ENCODE results near the gene FAM241B. TPM values are rescaled to one million over a fixed set of nuclear protein-coding genes. Genes with fewer than 3 reads are reported as not detected.

Gene FAM241B
- total and polyA plus RNA-seq, 10 of the 15 experiments (the other 5 are each of a cell fraction or from before 2014, with no cell fraction given): 0.09 to 0.99 (median 0.24) TPM

- no peak overlapping the region for H3K9ac ChIP-seq (ENCODE audit: control insufficient read depth, insufficient read depth, low read length)
- no peak overlapping the region for H3K4me3 ChIP-seq
- no peaks in the 10 kb centered on the region for H3K9me3 ChIP-seq (replicated peaks; ENCODE audit: control insufficient read depth, insufficient read depth, low read length)
- no peak for DNase-seq (ENCODE audit: low read depth, low spot score)
- intact Hi-C loops (cut with micrococcal nuclease; ENCODE audit: unreplicated experiment): loop anchor here (5.0 kb wide), 3 partner anchors 103 to 228 kb away; no protein-coding TSS in a partner anchor
- no peaks in the 10 kb centered on the region for H4K20me1 ChIP-seq (ENCODE audit: control insufficient read depth, insufficient read depth)
- ChIA-PET CTCF (interaction anchor here (1.2 to 11.9 kb wide), 3 partner anchors 9 to 280 kb away, joined by 3 to 189 read pairs (median 8); no protein-coding TSS in a partner anchor), SMC1A (ENCODE audit: uncharacterized antibody, unreplicated experiment) (interaction anchor here (1.0 to 7.5 kb wide), 2 partner anchors 25 to 119 kb away, joined by 3 to 66 read pairs; no protein-coding TSS in a partner anchor), POLR2A (interaction anchor here (0.6 kb wide), 1 partner anchor 396 kb away, joined by 4 read pairs; no protein-coding TSS in a partner anchor), RAD21 (ENCODE audit: unreplicated experiment) (interaction anchor here (4.8 kb wide), 1 partner anchor 119 kb away, joined by 59 read pairs; no protein-coding TSS in a partner anchor)
- BruUV-seq (replicated peaks): no TSS peak
- no peak for FAIRE-seq
- ATAC-seq: no peak
- H3K27ac ChIP-seq (ENCODE audit: control insufficient read depth, insufficient read depth): no peak overlapping the region
- in situ Hi-C loops (cut with MboI): loop anchor here (5.0 to 10.0 kb wide), 3 partner anchors 118 to 380 kb away; partner anchors contain the start of gene TACR2
- no peaks in the 10 kb centered on the region for H3K4me1 ChIP-seq (ENCODE audit: control insufficient read depth, insufficient read depth, low read length)
- no peaks in the 10 kb centered on the region for H3K36me3 ChIP-seq (ENCODE audit: control insufficient read depth in 2 of 2, insufficient read depth in 2 of 2, low read length in 1 of 2)
- H3K79me2 ChIP-seq (ENCODE audit: control insufficient read depth, insufficient read depth, low read length): no peaks in the 10 kb centered on the region
- H3K4me2 ChIP-seq (ENCODE audit: control insufficient read depth, insufficient read depth): no peak overlapping the region
- H2AFZ ChIP-seq (ENCODE audit: control insufficient read depth, low read depth, low read length): no peak overlapping the region
- H3K27me3 ChIP-seq (replicated peaks in 1 of 2; ENCODE audit: control insufficient read depth in 2 of 2, insufficient read depth in 2 of 2, low read length in 1 of 2): no peaks in the 10 kb centered on the region; a peak in 1 of 4 replicates
- WGBS (ENCODE audit: insufficient coverage, insufficient replicate concordance, low lambda C conversion rate, missing lambda C conversion rate): 28% methylated on average over 9 of the region's 9 CpGs
- TF ChIP-seq DPF2 (IDR thresholded peaks at IDR 0.05): no peak
- TF ChIP-seq RB1 (IDR thresholded peaks at IDR 0.05; ENCODE audit: borderline replicate concordance): no peak
- TF ChIP-seq YBX1 (IDR thresholded peaks at IDR 0.05): no peak
- no peak for TF ChIP-seq CHD2 (IDR thresholded peaks at IDR 0.05; ENCODE audit: borderline replicate concordance, low read depth, low read length)
- no peak for TF ChIP-seq NFYB (IDR thresholded peaks at IDR 0.05; ENCODE audit: insufficient read depth, low read depth, low read length)
- no peak for TF ChIP-seq CUX1 (IDR thresholded peaks at IDR 0.05; ENCODE audit: insufficient replicate concordance, low read depth, low read length)
- TF ChIP-seq TBL1XR1 (IDR thresholded peaks at IDR 0.05; ENCODE audit: low read depth, low read length): no peak
- TF ChIP-seq TARDBP (IDR thresholded peaks at IDR 0.05; ENCODE audit: borderline replicate concordance): no peak
- no peak for TF ChIP-seq RFX5 (IDR thresholded peaks at IDR 0.05; ENCODE audit: low read depth, low read length)
- TF ChIP-seq CREM (IDR thresholded peaks at IDR 0.05; ENCODE audit: low read depth): no peak
- TF ChIP-seq ZNF622 (IDR thresholded peaks at IDR 0.05): no peak
- no peak for TF ChIP-seq EGR1 (IDR thresholded peaks at IDR 0.05; ENCODE audit: borderline replicate concordance in 1 of 2, low read depth in 2 of 2, low read length in 2 of 2)
- no peak for TF ChIP-seq JUND (IDR thresholded peaks at IDR 0.05; ENCODE audit: low read depth, low read length)
- no peak for TF ChIP-seq EZH2 (IDR thresholded peaks at IDR 0.05; ENCODE audit: borderline replicate concordance, control insufficient read depth, low read depth, low read length)
- TF ChIP-seq MTA2 (IDR thresholded peaks at IDR 0.05; ENCODE audit: low read depth): no peak
- TF ChIP-seq NR2C1 (IDR thresholded peaks at IDR 0.05): no peak
- TF ChIP-seq, protein P1, sequence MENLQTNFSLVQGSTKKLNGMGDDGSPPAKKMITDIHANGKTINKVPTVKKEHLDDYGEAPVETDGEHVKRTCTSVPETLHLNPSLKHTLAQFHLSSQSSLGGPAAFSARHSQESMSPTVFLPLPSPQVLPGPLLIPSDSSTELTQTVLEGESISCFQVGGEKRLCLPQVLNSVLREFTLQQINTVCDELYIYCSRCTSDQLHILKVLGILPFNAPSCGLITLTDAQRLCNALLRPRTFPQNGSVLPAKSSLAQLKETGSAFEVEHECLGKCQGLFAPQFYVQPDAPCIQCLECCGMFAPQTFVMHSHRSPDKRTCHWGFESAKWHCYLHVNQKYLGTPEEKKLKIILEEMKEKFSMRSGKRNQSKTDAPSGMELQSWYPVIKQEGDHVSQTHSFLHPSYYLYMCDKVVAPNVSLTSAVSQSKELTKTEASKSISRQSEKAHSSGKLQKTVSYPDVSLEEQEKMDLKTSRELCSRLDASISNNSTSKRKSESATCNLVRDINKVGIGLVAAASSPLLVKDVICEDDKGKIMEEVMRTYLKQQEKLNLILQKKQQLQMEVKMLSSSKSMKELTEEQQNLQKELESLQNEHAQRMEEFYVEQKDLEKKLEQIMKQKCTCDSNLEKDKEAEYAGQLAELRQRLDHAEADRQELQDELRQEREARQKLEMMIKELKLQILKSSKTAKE (IDR thresholded peaks at IDR 0.05; ENCODE audit: low read depth, poor library complexity, severe bottlenecking): no peak
- no peak for TF ChIP-seq HDAC6 (IDR thresholded peaks at IDR 0.05; ENCODE audit: unreplicated experiment)
Observed at GRCh38 chr10:69634759-69635425, 4.8 kb downstream of the FAM241B start.

All from GM12878 (cell line).